Lung (tissue), 12 donors: ENCODE results near the gene RSU1. TPM values are rescaled to one million over a fixed set of nuclear protein-coding genes. Genes with fewer than 3 reads are reported as not detected.

Source experiments
- ATAC-seq: fragments of 200-7000 bp; cut with Tn5 transposase; one replicate; pipeline ENCODE4 v1.9.1; 2020; ENCODE audit warnings: moderate number of reproducible peaks; ENCODE audit not compliant: insufficient read depth, low FRiP score
- DNase-seq, 3 donors: peaks; one replicate each; pipeline ENCODE4 v3.0.0-alpha.2; 2013 to 2017
- H3K27ac ChIP-seq, 2 donors: one replicate each; pipeline ENCODE4 v1.5.1; 2013; ENCODE audit warnings: mild to moderate bottlenecking in 2 of 2, moderate library complexity in 2 of 2, control low read depth in 1 of 2, inconsistent platforms in 1 of 2, low read depth in 1 of 2, low read length in 1 of 2
- H3K27me3 ChIP-seq, 3 donors: one replicate each; pipeline ENCODE4 v1.5.1; 2013; ENCODE audit warnings: low read length in 2 of 3; ENCODE audit not compliant: control insufficient read depth in 3 of 3, insufficient read depth in 3 of 3
- H3K36me3 ChIP-seq, 4 donors: one replicate each; pipeline ENCODE4 v1.5.1; 2013; ENCODE audit warnings: low read length in 4 of 4, mild to moderate bottlenecking in 1 of 4, moderate library complexity in 1 of 4; ENCODE audit not compliant: control insufficient read depth in 4 of 4, insufficient read depth in 4 of 4
- H3K4me1 ChIP-seq, 5 donors: one replicate each; pipeline ENCODE4 v1.5.1; 2013; ENCODE audit warnings: low read length in 5 of 5, mild to moderate bottlenecking in 2 of 5, moderate library complexity in 1 of 5; ENCODE audit not compliant: control insufficient read depth in 5 of 5, insufficient read depth in 5 of 5
- H3K4me3 ChIP-seq: one replicate; pipeline ENCODE4 v1.5.1; 2013; ENCODE audit warnings: mild to moderate bottlenecking, control low read depth, moderate library complexity
- H3K9ac ChIP-seq, 2 donors: one replicate each; pipeline ENCODE4 v1.5.1; 2013; ENCODE audit warnings: low read length in 2 of 2, control low read depth in 1 of 2; ENCODE audit not compliant: insufficient read depth in 1 of 2
- H3K9me3 ChIP-seq, 4 donors: one replicate each; pipeline ENCODE4 v1.5.1; 2013; ENCODE audit warnings: low read length in 3 of 4, mild to moderate bottlenecking in 1 of 4, moderate library complexity in 1 of 4; ENCODE audit not compliant: control insufficient read depth in 4 of 4, insufficient read depth in 3 of 4
- WGBS, 2 donors: extraction: QIAGEN DNeasy Blood & Tissue Kit; methylation state at CpG; one replicate each; pipeline ENCODE4 v1.1.7; 2013; 5-methylcytosine and 5-hydroxymethylcytosine counted together
- polyA plus RNA-seq, 2 donors: library from polyadenylated mRNA; stranded (reverse); fragments of 200-250 nt; gene quantifications; one replicate each; pipeline ENCODE4 v1.2.1, GENCODE V29; 2013
- total RNA-seq, 2 donors: library from RNA; depleted of rRNA in 1 of 2; stranded (reverse); fragments of >200 nt in 1 of 2; gene quantifications; one replicate each; pipeline ENCODE4 v1.2.1, GENCODE V29; 2014 to 2021
- TF ChIP-seq, protein P1 (sequence below): IDR thresholded peaks from 2 replicates; pipeline ENCODE4 v1.5.1; 2012; ENCODE audit warnings: mild to moderate bottlenecking; ENCODE audit errors: control extremely low read depth, extremely low read depth
- donor health status: control.
- donor health status: control.
- donor health status: Bipolar disorder and iron deficiency.
- donor health status: healthy.
- donor health status: DM: yes; HTN: yes; CAD: no.

The RSU1 gene
- total and polyA plus RNA-seq, 4 donors = 36.0 to 81.5 (median 57.9) TPM

DNA sequence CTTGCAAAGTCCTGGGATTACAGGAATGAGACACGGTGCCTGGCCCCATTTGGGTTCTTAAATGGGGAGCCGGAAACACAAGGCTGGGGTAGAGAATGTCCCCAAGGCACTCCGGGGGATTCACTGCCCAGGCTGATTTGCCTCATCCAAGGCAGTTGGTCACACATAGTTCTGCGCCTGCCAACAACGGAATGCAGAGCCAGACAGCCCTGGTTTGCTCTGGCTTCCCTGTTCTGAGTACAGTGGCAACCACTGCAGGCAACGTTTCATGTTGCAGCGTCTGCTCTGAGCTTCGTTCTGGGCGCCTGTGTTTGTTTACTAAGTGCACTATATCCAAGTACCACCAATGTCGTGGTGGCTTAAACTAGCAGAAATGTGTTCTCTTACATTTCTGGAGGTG lies 233.8 kb downstream of the RSU1 start:
- Histone ChIP-seq H3K27me3 (no peaks in the 10 kb centered on the region), H3K36me3 (no peaks in the 10 kb centered on the region), H3K27ac (no peak overlapping the region), H3K9me3 (peaks cover 0 to 7% (median 0%) of the 10 kb centered on the region in 4 donors), H3K4me1 (peaks cover 0 to 4% (median 0%) of the 10 kb centered on the region in 5 donors), H3K4me3 (no peak overlapping the region), H3K9ac (no peak overlapping the region)
- 73 to 79% methylated on average over 10 of the region's 10 CpGs for WGBS, 2 donors
- ATAC-seq (no peak), DNase-seq (peak in 1 of 3 donors; percentile 4)
- TF ChIP-seq, protein P1, sequence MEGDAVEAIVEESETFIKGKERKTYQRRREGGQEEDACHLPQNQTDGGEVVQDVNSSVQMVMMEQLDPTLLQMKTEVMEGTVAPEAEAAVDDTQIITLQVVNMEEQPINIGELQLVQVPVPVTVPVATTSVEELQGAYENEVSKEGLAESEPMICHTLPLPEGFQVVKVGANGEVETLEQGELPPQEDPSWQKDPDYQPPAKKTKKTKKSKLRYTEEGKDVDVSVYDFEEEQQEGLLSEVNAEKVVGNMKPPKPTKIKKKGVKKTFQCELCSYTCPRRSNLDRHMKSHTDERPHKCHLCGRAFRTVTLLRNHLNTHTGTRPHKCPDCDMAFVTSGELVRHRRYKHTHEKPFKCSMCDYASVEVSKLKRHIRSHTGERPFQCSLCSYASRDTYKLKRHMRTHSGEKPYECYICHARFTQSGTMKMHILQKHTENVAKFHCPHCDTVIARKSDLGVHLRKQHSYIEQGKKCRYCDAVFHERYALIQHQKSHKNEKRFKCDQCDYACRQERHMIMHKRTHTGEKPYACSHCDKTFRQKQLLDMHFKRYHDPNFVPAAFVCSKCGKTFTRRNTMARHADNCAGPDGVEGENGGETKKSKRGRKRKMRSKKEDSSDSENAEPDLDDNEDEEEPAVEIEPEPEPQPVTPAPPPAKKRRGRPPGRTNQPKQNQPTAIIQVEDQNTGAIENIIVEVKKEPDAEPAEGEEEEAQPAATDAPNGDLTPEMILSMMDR = no peak

DNA sequence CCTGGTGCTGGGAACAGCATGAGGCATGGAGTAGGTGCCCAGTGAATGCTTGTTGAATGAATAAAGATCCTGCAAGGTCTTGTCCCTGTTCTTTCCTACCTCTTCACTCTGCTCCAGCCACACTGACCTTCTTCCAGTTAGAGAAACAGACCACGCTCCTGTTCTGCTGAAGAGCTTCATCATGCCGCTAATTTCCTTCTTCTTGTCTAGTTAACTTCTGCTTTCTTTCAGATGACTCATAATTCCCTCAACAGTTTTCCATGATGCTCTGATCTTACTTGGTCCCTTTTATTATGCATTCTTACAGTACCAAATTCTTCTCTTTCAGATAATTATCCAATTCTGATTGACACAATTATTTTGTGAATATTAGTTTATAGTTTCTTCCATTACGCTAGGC lies 236.0 kb downstream of the RSU1 start:
- WGBS, 2 donors = 57 to 80% methylated on average over 3 of the region's 3 CpGs
- TF ChIP-seq, protein P1 = no peak
- no peaks in the 10 kb centered on the region for H3K36me3 ChIP-seq
- H3K9me3 ChIP-seq = peaks cover 0 to 12% (median 0%) of the 10 kb centered on the region in 4 donors
- DNase-seq (no peak), ATAC-seq (no peak)
- H3K9ac ChIP-seq = no peak overlapping the region
- no peak overlapping the region for H3K4me3 ChIP-seq
- peaks cover 0 to 4% (median 0%) of the 10 kb centered on the region in 5 donors for H3K4me1 ChIP-seq
- no peak overlapping the region for H3K27ac ChIP-seq
- no peaks in the 10 kb centered on the region for H3K27me3 ChIP-seq

DNA sequence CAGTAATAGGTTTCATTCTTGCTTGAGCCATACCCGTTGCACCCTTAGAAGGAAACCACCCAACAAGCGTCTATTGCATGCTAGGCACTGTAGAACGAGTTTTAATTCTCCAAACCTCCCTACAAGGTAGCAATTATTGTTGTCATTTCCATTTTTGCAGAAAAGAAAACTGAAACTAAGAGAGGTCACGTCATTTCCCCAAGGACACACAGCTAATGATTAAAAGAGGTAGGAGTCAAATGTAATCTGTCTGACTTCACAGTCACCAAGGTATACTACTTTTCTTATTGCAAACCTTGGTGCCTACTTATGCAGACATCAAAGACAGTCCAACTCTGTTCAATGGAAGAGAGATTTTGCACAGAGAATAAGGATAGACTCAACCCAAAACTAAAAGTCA lies 246.5 kb downstream of the RSU1 start:
- H3K4me1 ChIP-seq = no peaks in the 10 kb centered on the region
- no peak for ATAC-seq
- no peak overlapping the region for H3K4me3 ChIP-seq
- TF ChIP-seq, protein P1 = no peak
- H3K36me3 ChIP-seq = no peaks in the 10 kb centered on the region
- H3K27me3 ChIP-seq = no peaks in the 10 kb centered on the region
- no peak for DNase-seq
- H3K9ac ChIP-seq = no peak overlapping the region
- WGBS, 2 donors = 71 to 86% methylated on average over 4 of the region's 4 CpGs
- H3K27ac ChIP-seq = no peak overlapping the region
- no peaks in the 10 kb centered on the region for H3K9me3 ChIP-seq

DNA sequence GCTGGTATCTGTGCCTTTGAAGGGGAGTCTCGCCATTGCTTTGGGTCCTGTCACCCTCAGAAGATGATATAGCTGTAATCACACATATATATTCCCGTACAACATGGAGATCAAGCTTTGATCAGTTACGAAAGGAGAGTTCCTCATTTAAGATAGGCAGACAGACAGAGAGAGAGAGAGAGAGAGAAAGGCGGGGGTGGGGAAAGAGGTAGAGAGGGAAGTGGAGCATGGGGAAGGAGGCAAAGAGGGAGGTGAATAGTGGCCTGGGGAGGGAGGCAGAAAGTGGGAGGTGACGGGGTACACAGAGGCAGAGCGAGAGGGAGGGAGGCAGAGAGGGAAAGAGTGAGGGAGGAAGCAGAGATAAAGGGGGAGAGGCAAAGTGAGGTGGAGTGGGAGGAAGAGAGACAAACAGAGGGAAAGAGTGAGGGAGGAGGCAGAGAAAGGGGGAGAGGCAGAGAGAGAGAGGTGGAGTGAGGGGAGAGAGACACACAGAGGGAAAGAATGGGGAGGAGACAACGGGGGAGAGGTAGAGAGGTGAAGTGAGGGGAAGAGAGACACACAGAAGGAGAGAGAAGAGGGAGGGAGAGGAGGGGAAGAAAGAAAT lies 250.9 kb downstream of the RSU1 start:
- Histone ChIP-seq H3K36me3 (no peaks in the 10 kb centered on the region), H3K27me3 (no peaks in the 10 kb centered on the region), H3K9me3 (no peaks in the 10 kb centered on the region), H3K4me3 (no peak overlapping the region), H3K27ac (no peak overlapping the region), H3K4me1 (no peaks in the 10 kb centered on the region), H3K9ac (no peak overlapping the region)
- 46 to 54% methylated on average over 7 of the region's 7 CpGs for WGBS, 2 donors
- DNase-seq = no peak
- ATAC-seq = no peak
- TF ChIP-seq, protein P1 = no peak
